Calu3 (cell line): ENCODE measurements around the gene EIF2AK3. TPM values are rescaled to one million over a fixed set of nuclear protein-coding genes. Genes with fewer than 3 reads are reported as not detected.

Experiments
- BruUV-seq: library from RNA; stranded (reverse); fragments of 400-500 nt; replicated peaks from 2 replicates; lab custom pipeline; 2021; lab: Mats Ljungman, UMichigan
- CTCF ChIA-PET: fragments of 300-600 bp; sonication (Branson Sonifier 250); formaldehyde crosslinking; loops from one replicate; lab custom pipeline; 2022; ENCODE audit warnings: antibody characterized with exemption; lab: Charles Lee
- DNase-seq: peaks from one replicate; pipeline ENCODE4 v3.0.0; 2022
- H3K27ac Mint-ChIP-seq: one replicate; pipeline ENCODE4 v1.8.0; 2022; ENCODE audit warnings: mixed read lengths; ENCODE audit not compliant: unreplicated experiment
- H3K27me3 Mint-ChIP-seq: one replicate; pipeline ENCODE4 v1.8.0; 2022; ENCODE audit warnings: mixed read lengths; ENCODE audit not compliant: unreplicated experiment
- H3K36me3 Mint-ChIP-seq: one replicate; pipeline ENCODE4 v1.8.0; 2022; ENCODE audit warnings: mild to moderate bottlenecking, moderate library complexity, mixed read lengths; ENCODE audit not compliant: insufficient read depth, unreplicated experiment
- H3K4me1 Mint-ChIP-seq: one replicate; pipeline ENCODE4 v1.8.0; 2022; ENCODE audit warnings: mild to moderate bottlenecking, low read depth, mixed read lengths; ENCODE audit not compliant: unreplicated experiment
- H3K4me3 Mint-ChIP-seq: one replicate; pipeline ENCODE4 v1.8.0; 2022; ENCODE audit warnings: mild to moderate bottlenecking, low read depth, moderate library complexity, mixed read lengths; ENCODE audit not compliant: unreplicated experiment
- H3K9me3 Mint-ChIP-seq: one replicate; pipeline ENCODE4 v1.8.0; 2022; ENCODE audit warnings: low read depth, mixed read lengths; ENCODE audit not compliant: unreplicated experiment
- intact Hi-C: fragments of 100-400 bp; cut with micrococcal nuclease; formaldehyde crosslinking; loops from one replicate; pipeline ENCODE4 v1.10.0; 2022; ENCODE audit not compliant: unreplicated experiment
- total RNA-seq: library from RNA; stranded (reverse); gene quantifications from 2 replicates; pipeline ENCODE4 v1.2.3, GENCODE V29; 2022
- TF ChIP-seq, protein P1 (sequence below): fragments of 200-600 bp; IDR thresholded peaks from one replicate; pipeline ENCODE4 v1.8.0; 2022; ENCODE audit warnings: antibody characterized with exemption; ENCODE audit not compliant: unreplicated experiment

EIF2AK3 gene
- total RNA-seq, 1 experiment from 2014 or later: 17.4 TPM

DNA sequence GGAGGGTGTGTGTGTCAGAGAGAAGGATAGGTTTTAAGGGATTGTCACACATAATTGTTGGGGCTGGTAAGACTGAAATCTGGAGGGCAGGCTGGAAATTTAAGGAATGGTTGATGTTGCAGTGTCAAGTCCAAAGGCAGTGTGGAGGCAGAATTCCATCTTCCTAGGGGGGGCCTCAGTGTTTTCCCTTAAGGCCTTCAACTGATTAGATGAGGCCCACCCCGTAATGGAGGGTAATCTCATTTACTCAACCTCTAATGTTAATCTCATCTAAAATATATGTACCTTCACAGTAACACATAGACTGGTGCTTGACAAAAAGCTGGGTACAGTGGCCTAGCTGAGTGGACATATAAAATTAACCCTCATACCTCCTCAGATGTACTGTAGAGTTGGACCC lies 33.4 kb upstream of the EIF2AK3 start:
- TF ChIP-seq, protein P1, sequence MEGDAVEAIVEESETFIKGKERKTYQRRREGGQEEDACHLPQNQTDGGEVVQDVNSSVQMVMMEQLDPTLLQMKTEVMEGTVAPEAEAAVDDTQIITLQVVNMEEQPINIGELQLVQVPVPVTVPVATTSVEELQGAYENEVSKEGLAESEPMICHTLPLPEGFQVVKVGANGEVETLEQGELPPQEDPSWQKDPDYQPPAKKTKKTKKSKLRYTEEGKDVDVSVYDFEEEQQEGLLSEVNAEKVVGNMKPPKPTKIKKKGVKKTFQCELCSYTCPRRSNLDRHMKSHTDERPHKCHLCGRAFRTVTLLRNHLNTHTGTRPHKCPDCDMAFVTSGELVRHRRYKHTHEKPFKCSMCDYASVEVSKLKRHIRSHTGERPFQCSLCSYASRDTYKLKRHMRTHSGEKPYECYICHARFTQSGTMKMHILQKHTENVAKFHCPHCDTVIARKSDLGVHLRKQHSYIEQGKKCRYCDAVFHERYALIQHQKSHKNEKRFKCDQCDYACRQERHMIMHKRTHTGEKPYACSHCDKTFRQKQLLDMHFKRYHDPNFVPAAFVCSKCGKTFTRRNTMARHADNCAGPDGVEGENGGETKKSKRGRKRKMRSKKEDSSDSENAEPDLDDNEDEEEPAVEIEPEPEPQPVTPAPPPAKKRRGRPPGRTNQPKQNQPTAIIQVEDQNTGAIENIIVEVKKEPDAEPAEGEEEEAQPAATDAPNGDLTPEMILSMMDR: no peak

DNA sequence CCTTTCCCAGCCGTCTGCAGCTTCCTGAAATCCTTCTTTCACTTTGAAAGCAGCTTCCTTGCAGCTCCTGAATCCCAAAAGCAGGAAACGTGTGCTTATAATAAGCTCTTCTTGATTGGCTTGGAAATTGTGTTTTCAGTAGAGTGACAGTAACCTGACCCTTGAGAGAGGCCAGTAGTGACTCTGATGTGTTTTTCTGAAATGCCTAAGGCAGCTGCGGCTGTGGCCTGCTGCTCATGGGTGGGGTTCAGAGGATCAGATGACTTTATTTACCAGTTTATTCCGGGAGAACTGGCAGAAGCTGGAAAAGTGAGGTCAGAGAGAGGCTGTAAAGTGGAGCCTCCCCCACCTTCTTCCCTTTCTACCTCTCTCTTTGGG lies 32.3 kb upstream of the EIF2AK3 start:
- Mint-ChIP-seq H3K9me3 (no peaks in the 10 kb centered on the region), H3K27me3 (no peaks in the 10 kb centered on the region), H3K36me3 (no peaks in the 10 kb centered on the region), H3K27ac (no peak overlapping the region), H3K4me3 (peak overlapping the region; percentile 46), H3K4me1 (peaks cover 24% of the 10 kb centered on the region)
- no TSS peak for BruUV-seq
- CTCF ChIA-PET: interaction anchor here (0.8 to 1.1 kb wide), 2 partner anchors 10 to 59 kb away, joined by 3 to 5 read pairs; no protein-coding TSS in a partner anchor
- TF ChIP-seq, protein P1: no peak
- peak; percentile 14 for DNase-seq
- intact Hi-C loops: no loop called here

More for the DNA sequence above, 33.4 kb upstream of the EIF2AK3 start:
- CTCF ChIA-PET: interaction anchor here (0.5 kb wide), 1 partner anchor 34 kb away, joined by 3 read pairs; no protein-coding TSS in a partner anchor
- Mint-ChIP-seq H3K36me3 (no peaks in the 10 kb centered on the region), H3K4me1 (peaks cover 24% of the 10 kb centered on the region), H3K27ac (no peak overlapping the region), H3K27me3 (no peaks in the 10 kb centered on the region), H3K4me3 (no peak overlapping the region), H3K9me3 (no peaks in the 10 kb centered on the region)
- no TSS peak for BruUV-seq
- intact Hi-C loops: no loop called here
- DNase-seq: no peak

DNA sequence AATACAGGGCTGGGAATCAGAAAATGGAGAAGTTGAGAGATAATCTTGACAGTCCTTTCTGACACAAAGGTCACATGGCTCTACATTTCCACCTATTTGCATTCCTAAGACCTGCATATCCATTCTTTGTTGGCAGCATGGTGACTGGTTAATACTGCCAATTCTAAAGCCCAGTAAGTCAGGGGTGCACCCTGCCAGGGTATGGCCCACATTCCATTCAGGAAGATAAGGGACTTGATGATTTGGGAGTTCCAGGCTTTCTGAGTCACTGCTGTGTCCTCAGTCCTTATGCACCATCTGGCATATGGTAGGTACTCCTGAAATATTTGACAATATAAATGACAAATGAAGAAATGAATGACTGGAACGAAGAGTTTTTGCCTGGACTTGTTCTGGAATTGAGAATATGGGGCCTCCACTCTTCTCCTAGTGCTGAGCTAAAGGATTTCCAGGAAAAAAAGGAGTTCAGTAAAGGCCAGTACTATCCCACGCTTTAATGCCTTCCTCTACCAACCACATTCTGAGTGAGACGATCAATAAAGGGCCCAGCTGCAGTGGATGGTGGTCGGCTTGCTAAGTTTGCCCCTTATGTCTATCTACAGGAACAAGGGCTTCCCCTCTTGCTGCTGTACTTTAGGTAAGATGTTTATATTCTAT lies 31.7 kb upstream of the EIF2AK3 start:
- no peaks in the 10 kb centered on the region for H3K9me3 Mint-ChIP-seq
- H3K4me1 Mint-ChIP-seq: peaks cover 24% of the 10 kb centered on the region
- TF ChIP-seq, protein P1: no peak
- CTCF ChIA-PET: interaction anchor here (0.8 to 1.1 kb wide), 2 partner anchors 11 to 59 kb away, joined by 3 to 5 read pairs; no protein-coding TSS in a partner anchor
- BruUV-seq: no TSS peak
- intact Hi-C loops: no loop called here
- H3K36me3 Mint-ChIP-seq: no peaks in the 10 kb centered on the region
- H3K4me3 Mint-ChIP-seq: peak overlapping the region; percentile 46
- no peak overlapping the region for H3K27ac Mint-ChIP-seq
- DNase-seq: no peak
- H3K27me3 Mint-ChIP-seq: no peaks in the 10 kb centered on the region

DNA sequence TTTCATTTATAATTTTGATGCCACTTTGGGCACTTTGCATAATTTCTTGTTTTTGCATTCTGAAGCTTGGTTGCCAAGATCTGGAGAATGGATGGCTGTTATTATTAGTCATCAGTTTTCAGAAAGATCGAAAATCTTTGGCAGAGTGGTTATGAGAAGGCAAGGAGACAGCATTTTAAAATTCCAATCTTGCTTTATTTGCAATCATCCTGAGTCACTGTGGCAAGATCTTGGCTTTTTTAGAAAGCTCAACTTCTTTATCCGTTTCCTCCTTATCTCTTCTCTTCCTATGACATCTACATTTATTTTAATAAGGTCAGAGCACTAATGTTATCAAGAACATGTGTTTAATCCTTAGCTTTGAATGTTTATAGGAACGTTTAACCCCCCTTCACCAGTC lies 31.1 kb upstream of the EIF2AK3 start:
- TF ChIP-seq, protein P1: no peak
- CTCF ChIA-PET: no interaction called here

More for the DNA sequence above, 31.1 kb upstream of the EIF2AK3 start:
- H3K27me3 Mint-ChIP-seq: no peaks in the 10 kb centered on the region
- DNase-seq: no peak
- H3K4me1 Mint-ChIP-seq: peaks cover 24% of the 10 kb centered on the region
- H3K36me3 Mint-ChIP-seq: no peaks in the 10 kb centered on the region
- H3K27ac Mint-ChIP-seq: no peak overlapping the region
- H3K9me3 Mint-ChIP-seq: no peaks in the 10 kb centered on the region
- no peak overlapping the region for H3K4me3 Mint-ChIP-seq
- intact Hi-C loops: no loop called here
- no TSS peak for BruUV-seq
